ENCODE data around the gene PSD.

PSD gene

DNA sequence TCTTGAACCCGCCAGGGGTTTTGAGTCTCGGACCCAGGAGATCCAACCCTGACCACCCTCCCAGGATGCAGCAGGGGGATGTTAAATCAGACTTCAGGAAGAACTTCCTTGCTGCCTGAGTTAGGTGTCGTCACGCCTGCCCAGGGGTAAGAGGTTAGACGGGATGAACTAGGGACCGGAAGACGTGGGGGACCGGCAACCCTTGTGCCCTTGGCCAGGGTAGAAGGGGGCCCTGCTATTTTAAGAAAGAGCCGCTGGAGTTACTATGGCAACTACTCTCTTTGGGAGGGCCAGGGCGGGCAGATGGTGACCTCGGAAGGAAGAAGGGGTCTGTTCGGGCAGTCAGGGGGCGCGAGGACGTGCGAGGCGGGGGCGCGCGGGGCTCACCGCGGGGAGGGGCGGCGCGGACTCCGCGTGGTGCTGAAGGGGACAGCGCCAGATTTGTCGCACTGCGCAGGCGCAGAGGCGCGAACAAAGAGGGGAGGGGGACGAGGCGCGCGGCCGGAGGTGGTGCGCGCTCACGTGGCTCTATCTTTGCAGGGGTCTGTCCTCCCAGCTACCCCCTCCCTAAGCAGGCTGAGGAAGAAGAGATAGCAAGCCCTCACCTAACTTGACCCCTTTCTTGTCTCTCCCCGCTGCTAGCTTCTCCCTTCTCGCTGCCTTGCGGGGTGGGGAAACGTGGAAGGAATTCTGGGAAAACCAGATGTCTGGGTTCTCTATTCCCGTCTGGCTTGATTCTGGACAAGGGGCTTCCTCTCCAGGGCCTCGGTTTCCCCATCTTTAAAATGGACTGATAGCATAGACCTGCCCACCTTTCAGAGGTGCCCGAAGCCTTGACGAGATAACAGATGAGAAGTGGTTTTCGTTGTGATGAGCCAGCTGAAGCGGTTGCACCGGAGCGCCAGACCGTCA is 940 bp upstream of the PSD start:
- peak; percentile 80 for DNase-seq

DNA sequence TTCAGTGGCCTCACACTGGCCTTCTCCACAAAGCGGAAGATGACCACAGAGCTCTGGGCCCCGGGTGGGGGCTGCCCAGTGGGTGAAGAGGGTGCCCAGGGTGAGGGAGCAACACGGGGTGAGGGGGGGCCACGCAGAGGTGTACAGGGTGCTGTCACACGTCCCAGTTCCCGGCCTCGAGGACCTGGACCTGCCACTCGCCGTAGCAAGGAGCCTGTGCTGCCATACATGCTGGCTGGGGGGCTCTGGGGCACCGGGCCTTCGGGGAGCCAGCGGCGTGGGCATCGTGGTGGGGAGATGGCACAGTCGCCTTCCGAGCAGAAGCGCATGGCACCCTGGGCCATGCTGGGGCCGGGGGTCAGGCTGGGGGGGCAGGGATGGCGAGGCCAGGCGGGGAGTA is 1.9 kb downstream of the PSD start:
- no peak for DNase-seq

DNA sequence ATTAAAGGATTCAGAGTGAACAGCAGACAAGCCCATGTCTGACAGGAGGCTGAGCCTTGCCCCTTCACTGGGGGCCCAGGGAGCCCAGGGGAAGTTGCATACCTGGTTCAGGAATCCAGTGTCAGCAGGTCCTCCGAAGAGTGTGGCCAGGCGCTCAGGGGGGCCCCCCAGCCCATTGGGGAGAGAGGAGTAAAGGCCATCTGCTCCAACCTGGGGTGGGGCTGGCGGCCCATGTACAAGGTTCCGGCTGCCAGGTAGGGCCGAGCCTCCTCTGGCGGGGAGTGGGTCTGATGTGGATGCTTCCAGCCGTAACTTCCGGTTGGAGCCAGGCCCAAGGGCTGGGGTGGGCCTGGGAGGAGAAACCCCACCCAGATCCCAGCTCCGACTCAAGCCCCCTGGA is 2.3 kb downstream of the PSD start:
- DNase-seq, result no peak

DNA sequence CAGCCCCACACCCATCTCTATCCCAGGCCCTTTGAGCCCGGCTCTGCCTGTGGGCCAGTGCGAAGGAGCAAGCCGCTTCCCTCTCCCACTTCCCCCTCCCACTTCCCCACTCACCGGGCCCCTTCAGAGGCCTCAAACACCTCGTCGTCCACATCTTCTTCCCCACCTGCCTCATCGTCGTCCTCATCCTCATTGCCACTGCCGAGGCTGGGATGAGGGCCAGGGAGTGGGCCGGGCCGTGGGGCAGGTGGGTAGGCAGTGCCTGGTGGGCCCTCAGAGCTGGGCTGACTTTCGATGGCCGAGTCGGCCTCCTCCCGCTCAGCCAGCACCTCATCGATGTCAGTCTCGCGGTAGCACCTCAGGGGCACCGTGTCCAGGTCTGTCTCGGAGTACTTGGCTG is 3.8 kb downstream of the PSD start:
- DNase-seq, result no peak

DNA sequence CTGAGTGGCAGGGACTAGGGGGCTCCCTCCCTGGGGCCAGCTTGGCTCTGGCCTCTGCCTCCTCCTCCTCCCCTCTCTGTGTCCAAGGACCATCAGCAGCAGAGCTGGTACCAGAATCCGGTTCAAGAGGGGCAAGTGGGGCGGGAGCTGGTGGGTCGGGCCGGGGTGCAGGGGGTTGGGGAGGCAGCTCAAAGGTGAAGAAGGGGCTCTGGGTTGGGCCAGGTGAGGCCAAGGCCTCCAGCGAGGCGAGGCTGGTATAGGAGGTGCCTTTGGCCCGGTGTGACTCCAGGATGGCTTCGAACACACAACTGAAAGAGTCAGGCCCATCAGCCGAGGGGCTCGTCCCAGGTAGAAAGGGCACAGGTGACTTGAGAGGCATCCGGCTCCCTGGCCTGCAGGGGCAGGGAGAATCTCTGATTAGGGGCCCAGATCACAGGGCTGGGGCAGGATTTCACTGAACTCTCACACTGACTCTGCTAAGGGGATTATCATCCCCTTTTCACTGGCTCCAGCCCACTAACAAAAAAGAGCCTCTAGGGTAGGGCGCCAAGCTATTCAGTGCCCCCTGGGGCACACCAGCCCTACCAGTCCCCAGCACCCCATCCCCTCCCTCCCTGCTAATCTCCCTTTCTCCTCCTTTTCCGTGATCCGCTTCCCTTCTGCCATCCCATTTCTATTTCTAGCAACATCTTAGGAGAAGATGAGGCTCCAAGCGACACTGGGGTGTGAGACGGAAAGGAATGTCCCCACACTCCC is 4.6 kb downstream of the PSD start:
- DNase-seq, result no peak

DNA sequence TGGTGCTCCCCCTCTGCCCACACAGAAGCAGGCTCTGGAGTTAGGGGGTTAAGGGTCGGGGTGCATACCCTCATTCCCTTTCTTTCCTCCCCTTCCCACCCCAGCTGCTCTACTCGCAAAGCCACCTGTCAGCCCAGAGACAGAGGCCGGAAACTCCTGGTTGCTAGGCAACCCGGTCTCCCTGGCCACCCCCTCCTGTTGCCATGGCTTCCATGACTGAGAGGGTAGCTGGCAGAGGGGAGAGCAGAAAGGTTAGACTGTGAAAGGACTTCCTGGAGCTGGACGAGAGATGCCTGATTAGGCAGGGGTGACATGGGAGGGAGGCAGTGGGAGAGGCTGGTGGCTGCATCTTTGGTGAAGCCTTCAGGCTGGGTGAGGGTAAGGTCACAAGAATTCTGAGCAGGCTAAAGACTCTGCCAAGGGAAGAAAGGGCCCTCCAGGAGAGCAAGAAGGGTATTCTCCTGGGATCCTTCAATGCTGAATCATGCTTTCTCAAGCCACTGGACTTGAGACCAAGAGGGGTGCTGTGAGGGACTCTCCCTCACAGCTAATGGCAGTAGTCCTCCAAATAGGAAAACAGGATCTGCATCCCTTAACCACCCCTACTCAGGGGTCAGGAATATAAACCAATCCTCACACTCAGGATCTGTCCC is 5.4 kb downstream of the PSD start:
- DNase-seq, result no peak

DNA sequence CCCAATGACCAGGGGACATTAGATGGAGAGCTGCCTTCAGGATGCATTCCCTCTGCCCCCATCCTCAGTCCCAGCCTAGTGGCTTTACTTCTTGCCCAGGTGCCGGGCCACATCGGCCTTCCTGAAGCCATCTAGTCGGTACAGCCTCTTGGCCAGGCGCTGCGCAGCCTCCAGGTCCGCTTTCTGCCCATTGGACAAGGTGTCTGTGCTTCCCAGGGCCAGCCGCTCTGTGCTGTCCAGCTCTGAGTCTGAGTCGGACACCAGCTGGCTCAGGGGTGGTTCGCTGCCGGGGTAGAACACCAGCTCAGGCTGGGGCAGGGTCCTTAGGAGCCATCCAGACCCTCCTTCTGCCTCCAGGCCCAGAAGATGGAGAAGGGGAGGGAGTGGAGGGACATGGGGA is 6.3 kb downstream of the PSD start:
- DNase-seq, result no peak

DNA sequence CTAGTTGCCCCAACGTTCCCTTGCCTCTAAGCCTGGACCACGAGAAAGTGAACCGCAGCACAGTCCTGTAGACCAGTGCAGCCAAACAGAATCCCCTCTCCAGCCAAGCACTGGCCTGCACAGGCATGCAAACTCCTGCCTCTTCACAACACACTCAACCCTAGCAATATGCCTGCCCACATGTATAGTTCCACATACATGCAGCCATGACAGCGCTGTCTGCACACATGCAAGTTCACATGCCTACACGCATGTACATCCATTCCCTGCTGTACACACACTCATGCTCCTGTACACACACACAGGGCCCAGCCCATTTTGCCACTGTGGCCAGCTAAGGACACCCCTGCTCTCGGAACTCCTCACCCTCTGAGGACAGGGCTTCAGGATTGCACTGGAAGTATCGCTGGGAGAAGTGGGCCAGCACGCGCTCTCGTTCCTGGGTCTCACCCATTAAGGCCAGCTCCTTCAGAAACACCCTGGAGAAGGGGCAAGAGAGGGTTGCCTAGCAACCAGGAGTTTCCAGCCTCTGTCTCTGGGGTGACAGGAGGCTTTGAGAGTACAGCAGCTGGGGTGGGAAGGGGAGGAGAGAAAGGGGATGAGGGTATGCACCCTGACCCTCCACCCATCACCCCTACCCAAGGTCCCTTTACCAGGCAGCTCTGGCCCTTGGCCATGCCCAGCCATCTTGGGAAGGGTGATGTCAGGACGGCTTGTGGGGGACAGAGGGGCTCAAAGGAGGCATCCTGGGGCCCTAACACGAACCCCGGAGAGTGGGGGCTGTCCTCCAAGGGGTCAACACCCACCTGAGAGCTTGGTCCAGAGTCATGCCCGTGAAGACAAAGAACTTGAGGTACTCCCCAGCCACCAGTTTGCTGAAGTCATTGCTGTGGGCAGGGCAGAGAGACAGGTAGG is 7.0 kb downstream of the PSD start:
- no peak for DNase-seq

DNA sequence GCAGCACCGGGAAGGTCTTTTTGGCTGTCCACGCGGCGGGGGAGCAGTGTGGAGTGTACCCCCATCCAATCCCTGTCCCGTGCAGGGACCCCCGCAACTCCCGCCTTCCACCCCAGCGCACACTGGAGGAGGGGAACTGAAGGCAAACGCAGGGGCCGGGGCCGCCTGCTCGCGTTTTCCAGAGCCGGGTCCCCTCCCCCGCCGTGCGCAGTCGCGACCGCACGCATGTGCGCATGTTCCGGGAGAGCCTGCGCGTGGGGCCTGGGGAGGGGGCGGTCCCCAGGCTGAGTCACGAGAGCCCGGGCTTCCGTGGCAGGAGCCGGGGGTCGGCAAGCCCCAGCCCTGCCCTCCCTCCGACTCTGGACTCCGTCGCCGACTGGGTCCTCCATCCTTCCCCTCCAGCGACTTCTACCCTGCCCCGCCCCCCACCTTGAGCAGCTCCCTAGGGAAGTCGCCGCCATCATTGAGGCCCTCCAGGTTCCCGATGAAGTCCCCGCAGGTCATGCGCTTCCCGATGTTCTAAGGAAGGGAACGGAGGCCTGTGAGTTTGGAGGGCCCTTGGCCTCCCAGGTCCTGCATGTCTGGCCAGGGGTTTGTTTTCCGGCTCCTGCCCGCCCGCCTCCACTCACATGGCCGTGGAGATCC is 8.0 kb downstream of the PSD start:
- peak; percentile 60 for DNase-seq

DNA sequence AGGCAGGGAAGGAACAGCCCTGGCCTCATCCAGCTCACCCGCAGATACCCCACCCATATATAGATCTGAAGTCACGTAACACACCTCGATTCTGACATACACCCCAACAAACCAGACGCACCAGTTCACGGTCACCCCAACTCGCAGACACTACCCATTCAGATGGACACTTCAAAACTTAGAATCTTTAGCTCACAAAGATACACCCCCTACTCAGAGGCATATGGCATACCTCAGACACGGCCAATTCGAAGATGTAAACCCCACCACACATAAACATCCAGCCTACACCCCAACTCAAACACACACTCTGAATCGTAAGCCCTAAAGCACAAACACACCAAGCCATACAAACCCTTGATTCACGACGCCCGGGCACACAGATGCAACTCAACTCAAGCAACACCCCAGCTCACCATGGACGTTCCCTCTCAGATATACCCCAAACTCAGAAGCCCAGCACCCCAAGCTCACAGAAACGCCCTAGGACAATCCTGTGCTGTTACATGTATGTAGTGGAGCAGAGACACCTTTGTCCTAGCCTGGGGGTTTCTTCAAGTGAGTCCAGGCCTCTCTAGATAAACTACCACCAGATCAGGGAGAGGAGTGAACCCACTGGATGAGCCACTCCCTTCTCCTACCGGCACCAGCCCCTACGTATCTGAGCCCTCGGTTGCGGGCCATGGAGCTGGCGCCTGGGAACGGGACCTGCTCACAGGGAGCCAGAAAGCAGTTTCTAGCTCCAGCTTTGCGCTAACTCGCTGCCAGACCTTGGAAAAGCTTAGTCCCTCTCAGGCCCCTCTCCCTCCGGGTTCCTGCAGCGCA is 8.8 kb downstream of the PSD start:
- DNase-seq, result no peak

DNA sequence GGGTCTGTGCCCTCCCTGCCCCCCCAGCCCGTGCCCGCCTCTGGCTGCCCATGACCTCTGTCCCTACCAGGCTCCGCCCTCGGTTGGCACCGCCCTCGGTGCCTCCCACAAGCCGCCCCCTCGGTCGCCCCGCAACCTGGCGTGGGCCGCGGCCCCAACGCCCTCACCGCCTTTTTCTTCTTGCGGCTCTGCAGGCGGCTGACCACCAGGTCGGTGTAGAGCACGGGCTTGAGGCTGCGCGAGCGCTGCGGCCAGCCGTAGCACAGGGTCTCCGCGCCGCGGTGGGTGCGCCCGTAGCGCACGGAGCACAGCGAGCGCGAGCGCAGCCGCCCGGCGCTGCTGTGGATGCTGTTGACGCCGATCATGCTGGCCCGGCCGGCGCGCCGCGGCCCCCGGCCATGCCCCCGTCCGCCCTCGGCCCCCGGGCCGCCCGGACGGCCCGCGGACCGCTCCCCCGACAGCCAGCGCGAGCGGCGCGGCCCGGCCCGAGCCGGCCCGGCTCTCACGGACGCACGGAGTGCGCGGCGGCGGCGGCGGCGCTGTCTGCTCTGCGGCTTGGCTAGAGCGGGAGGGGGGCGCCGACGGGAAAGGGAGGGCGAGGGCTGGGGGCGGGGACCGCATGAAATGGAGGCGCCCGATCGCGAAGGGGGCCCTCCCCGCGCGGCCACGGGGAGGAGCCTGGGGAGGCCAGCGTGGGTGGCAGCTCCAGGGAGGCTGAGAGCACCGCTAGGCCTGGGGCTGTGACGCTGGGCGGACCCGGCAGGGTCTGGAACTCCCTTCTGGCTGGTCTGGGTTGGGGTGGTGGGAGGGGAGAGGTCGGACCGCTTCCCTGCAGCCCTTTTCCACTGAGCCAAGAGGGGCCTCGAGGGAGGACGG is 9.6 kb downstream of the PSD start:
- DNase-seq, result peak; percentile 75

DNA sequence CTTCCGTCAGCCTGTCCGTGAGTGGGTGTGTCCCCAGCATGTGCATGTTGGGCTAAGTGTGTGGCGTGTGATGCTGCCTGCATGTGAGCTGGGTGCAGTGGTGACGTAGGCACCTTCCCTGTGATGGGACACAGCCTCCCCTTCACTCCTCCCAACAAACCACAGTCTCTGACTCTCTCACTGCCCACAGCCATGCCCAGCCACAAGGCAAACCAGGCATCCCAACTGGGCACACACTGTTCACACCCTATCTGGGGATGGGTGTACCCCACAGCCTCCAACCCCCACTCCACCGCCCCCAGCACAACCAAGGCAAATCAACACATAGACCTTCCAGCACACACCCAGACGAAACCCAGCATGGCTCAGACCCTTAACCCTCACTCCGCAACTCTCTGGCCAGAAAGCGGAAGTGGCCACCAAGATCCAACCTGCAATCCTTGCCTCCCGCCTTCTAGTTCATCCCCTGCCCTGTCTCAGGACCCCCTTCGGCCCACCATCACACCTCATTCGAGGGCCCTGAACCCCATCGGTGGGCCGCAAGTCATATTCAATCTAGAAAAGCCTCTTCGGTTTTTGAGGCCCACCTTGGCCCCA is 10.4 kb downstream of the PSD start:
- DNase-seq, result no peak

DNA sequence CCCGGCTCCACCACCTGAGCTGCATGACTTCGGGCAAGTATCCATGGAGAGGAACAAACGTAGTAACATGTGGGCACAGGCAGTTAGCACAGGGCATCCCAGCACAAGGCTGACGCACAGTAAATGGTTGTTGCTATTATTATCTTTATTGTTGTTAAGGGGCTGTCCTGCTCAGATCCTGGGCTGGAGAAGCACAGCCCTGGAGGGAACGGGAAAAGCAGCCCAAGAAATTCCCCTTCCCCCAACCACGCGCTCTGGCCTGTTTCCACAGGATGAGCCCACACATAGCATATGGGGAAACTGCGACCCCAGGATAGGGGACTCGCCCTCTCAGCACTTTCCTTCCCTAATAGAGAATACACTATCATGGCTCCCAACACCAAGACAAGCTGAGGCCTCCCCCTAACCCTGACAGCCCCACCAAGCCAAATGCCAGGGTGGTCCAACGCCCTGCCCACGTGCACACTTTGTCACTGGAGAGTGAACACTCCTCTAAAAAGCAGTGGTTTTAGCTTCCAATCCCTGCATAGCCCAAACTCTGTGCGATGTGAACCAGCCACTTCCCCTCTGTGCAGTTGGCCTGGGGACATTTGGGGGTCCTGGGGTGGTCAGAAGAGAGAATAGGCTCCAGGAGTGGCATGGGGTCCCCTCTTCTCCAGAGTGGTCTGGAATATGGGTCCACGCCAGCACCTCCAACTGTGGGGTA is 11.0 kb downstream of the PSD start:
- DNase-seq, result no peak

DNA sequence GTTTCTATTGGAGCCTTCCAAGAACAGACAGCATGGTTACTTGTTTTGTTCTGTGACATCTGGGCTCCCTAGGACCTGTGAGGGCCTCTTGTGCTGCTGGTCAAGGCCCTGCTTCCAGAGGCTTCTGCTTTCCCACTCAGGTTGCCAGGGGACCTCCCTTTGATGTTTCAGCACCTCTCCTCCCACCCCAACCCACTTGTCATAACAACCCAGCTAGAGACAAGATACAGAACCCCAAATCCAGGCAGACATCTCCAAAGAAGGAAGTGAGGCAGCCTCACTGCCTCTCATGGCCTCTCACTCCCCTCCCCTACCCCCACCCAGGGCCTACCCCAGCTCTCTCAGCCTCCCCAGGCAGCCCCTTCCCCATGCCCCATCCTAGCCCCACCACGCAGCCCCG is 11.8 kb downstream of the PSD start:
- DNase-seq, result no peak

DNA sequence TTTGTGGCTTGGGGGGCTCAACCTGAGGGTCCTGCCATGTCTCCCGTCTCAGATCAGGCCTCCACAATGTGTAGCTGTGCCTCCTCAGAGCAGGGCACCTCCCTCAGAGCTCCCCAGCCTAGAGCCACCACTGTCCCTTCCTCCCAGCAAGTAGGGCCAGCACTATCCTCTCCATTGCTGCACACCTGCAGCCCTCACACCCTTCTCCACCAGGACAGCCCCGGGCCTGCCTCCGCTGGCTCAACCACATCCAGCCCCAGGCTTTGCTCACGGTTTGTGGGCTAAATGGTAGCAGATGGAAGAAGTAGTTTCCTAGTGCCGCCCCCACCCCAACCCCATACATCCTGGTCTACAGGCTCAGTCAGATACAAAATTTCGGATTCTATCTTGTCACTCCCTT is 13.0 kb downstream of the PSD start:
- no peak for DNase-seq

DNA sequence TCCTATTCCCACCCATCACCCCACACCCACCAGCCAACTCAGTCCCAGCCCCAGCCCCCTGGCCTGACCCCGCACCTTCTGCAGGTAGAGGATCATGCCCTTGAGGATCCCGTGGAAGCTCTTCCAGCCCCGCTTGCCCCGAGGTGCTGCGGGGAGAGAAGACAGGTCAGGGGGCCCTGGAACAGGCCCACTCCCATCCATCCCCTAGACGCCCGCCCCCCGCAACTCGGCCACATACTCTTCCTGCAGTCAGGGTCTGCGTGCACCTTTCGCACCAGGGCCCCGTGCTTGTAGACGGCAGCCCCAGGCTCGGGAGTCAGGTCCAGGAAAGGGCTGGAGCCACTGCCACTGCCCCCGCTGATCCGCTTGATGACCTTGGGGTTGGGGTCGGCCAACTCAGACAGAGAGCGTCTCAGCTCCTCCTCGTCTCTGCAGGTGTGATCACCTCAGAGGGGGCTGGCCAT is 13.4 kb downstream of the PSD start:
- DNase-seq, result no peak

DNA sequence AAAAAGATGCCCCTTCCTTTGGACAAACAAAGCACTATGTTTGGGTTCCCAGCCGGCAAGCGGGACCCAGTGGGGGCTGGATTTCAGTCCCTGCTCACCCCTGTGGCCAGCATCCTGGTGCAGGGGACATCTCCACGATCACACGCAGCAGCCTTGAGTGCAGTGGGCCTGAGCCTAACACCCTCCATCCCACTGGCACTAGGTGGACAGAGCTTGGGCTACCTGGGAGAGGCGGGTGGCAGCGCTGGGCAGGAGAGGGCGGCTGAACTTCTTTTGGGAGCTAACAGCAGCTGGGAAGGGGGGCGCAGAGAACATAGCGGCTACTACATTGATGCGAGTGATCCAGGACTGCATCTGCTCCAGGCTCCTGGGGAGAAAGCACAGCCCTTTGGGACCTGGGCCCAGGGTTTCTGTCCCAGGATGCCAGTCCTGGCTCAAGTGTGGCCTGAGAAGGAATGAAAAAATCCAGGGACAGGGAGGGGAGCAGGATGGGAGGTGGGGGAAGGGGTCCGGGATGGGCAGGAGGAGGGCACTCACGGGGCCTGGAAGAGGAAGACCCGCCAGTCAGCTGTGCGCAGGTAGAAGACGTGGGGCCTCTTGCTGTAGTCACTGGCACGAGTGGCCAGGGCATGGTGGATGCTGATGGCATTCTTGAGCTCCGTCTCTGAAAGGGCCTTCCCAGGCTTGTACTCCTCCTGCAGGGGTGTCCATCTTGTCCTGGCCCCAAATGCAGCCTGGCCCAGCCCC is 14.1 kb downstream of the PSD start:
- DNase-seq, result no peak

DNA sequence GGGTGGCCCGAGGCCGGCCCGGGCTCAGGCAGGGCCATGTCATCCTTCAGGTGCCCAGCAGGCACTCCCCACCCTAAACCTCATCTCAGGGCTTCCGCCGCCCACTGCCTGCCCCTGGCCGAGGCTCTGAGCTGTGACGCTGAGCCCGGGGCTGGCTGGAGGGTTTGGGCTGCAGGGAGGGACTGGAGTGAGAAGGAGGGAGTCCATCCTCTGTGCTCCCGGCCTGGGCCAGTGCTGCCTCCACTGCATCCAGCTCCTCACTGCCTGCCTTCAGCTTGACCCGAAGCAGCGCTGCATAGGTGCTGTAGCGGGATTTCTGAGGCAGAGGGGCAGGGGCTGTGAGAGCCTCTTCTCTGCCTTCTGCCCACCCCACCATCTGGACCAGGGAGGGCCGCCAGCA is 15.5 kb downstream of the PSD start:
- DNase-seq, result no peak
